Skin of body (tissue), 2 donors: ENCODE results near the gene MBNL1. TPM values are rescaled to one million over a fixed set of nuclear protein-coding genes. Genes with fewer than 3 reads are reported as not detected.
A peak's percentile ranks its signal among the peaks of the same experiment; 100 is the strongest.
"Not testable (repeated sequence)": the region's sequence is repeated elsewhere in the genome, so short reads cannot be mapped to it uniquely, and the experiment has no call there.

Experiments
- DNase-seq: peaks from one replicate; lab custom pipeline; 2025; lab: John Stamatoyannopoulos, UW
- total RNA-seq: library from RNA; depleted of rRNA; stranded (reverse); fragments of >200 nt; gene quantifications from one replicate; pipeline ENCODE4 v1.2.3, GENCODE V29; 2014

Gene MBNL1
- total RNA-seq, 1 donor from 2014 or later, result 142 TPM

- no peak for DNase-seq
These were observed 49.2 kb downstream of the MBNL1 start for GRCh38 chr3:152317956-152318355.

- no peak for DNase-seq
These were observed 49.8 kb downstream of the MBNL1 start for GRCh38 chr3:152318512-152318911.

- DNase-seq, result no peak
These were observed 50.5 kb downstream of the MBNL1 start for GRCh38 chr3:152319256-152319655.

- peak; percentile 41 for DNase-seq
These were observed 51.3 kb downstream of the MBNL1 start for GRCh38 chr3:152319831-152320617.

GRCh38 chr3:152321200-152321954 is 52.6 kb downstream of the MBNL1 start:
- no peak for DNase-seq

- DNase-seq, result no peak
These were observed 53.2 kb downstream of the MBNL1 start for GRCh38 chr3:152321955-152322377.

- DNase-seq, result no peak
These were observed 54.0 kb downstream of the MBNL1 start for GRCh38 chr3:152322756-152323155.

GRCh38 chr3:152323834-152324233 is 55.1 kb downstream of the MBNL1 start:
- DNase-seq, result no peak

GRCh38 chr3:152325136-152325535 is 56.4 kb downstream of the MBNL1 start:
- DNase-seq, result no peak

GRCh38 chr3:152327203-152327602 is 58.5 kb downstream of the MBNL1 start:
- DNase-seq, result no peak

GRCh38 chr3:152328841-152329240 is 60.1 kb downstream of the MBNL1 start:
- DNase-seq, result peak; percentile 29

GRCh38 chr3:152330559-152330958 is 61.8 kb downstream of the MBNL1 start:
- no peak for DNase-seq

- DNase-seq, result no peak
These were observed 62.4 kb downstream of the MBNL1 start for GRCh38 chr3:152331018-152331541.

- DNase-seq, result no peak
These were observed 63.3 kb downstream of the MBNL1 start for GRCh38 chr3:152331998-152332397.

GRCh38 chr3:152333928-152334327 is 65.2 kb downstream of the MBNL1 start:
- no peak for DNase-seq

- DNase-seq, result no peak
These were observed 66.0 kb downstream of the MBNL1 start for GRCh38 chr3:152334761-152335160.

- DNase-seq, result no peak
These were observed 66.5 kb downstream of the MBNL1 start for GRCh38 chr3:152335273-152335672.

GRCh38 chr3:152337337-152337736 is 68.6 kb downstream of the MBNL1 start:
- DNase-seq, result not testable (repeated sequence)

GRCh38 chr3:152338159-152338720 is 69.5 kb downstream of the MBNL1 start:
- DNase-seq, result no peak

GRCh38 chr3:152339881-152340505 is 71.3 kb downstream of the MBNL1 start:
- no peak for DNase-seq

- DNase-seq, result no peak
These were observed 76.5 kb downstream of the MBNL1 start for GRCh38 chr3:152345233-152345632.

- DNase-seq, result no peak
These were observed 77.3 kb downstream of the MBNL1 start for GRCh38 chr3:152346058-152346457.
